Measurements from ENCODE around the gene ERICH4.
"Not testable (repeated sequence)": the region's sequence is repeated elsewhere in the genome, so short reads cannot be mapped to it uniquely, and the experiment has no call there.

Gene ERICH4

DNA sequence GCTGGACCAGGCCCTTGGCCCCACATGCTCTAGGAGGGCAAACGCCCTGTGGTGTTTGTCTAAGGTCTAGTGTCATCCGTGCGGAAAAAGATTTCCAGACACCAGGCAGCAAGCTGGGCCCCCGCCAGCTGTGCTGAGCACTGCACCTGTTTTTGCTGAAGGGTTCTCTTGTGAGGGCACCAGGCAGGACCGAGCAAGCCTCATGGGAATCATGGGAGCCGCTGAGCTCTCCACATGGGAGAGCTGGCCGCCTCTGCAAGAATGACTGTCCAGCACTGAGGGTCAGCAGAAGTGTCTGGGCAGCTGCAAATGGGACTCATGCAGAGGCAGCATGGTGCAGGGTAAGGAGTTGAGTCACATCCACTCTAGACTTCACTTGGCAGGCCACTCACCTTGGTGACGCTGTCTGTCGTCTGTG lies 27.8 kb upstream of the ERICH4 start:
- DNase-seq: peak; percentile 54

GRCh38 chr19:41416194-41416674 lies 26.7 kb upstream of the ERICH4 start:
- DNase-seq: no peak

GRCh38 chr19:41420101-41420880 lies 22.7 kb upstream of the ERICH4 start:
- no peak for DNase-seq

DNA sequence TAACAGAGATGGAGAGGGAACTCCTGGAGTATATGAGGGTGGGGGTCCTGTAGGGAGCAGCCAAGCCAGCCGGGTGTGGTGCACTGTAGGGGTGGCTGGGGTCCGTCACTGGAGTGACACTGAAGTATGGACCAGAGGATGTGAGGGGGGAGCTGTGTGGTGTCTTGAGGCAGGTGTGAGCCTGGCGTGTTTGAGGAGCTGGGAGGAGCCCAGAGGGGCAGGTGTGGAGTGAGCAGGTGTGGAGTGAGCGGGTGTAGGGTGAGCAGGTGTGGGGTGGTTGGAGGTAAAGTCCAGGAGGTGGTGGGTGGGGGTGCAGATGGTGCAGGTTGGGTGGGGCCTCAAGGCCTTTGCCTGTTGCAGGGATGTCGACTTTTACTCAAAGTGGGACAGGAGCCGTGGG lies 21.6 kb upstream of the ERICH4 start:
- peak; percentile 83 for DNase-seq

DNA sequence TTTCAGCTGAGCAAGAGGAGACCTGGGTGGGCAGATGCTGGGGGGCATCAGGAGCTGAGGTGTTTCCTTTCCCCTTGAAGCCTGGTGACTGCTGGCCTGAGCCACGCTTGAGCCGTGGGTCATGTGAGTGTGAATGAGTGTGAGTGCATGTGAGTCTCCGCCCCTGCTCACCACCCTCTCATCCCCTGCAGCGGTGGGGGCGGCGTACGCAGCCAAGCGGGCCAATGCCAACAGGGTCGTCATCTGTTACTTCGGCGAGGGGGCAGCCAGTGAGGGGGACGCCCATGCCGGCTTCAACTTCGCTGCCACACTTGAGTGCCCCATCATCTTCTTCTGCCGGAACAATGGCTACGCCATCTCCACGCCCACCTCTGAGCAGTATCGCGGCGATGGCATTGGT lies 21.0 kb upstream of the ERICH4 start:
- DNase-seq: no peak

DNA sequence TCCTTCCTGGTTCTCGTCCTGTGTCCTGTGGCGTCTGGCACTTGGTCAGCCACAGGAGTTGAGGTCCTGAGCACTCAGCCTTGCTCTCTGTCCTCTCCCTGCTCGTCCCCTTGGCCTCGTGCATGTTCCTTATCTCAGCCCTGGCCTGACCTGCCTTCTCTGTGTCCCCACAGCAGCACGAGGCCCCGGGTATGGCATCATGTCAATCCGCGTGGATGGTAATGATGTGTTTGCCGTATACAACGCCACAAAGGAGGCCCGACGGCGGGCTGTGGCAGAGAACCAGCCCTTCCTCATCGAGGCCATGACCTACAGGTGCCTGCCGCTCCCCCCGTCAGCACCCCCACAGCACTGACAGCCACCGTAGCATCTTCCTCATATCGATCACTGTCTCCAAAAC lies 20.5 kb upstream of the ERICH4 start:
- no peak for DNase-seq

DNA sequence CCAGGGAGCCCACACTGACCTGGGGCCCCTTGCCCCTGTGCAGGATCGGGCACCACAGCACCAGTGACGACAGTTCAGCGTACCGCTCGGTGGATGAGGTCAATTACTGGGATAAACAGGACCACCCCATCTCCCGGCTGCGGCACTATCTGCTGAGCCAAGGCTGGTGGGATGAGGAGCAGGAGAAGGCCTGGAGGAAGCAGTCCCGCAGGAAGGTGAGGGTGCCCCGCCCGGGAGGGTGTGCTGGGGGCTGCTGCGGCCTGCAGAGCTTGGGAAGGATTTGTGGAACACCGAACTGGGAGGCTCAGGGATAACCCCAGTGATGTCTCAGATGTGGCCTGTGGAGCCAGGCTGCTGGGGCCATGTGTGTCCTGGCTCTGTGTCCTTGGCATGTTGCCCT lies 20.0 kb upstream of the ERICH4 start:
- no peak for DNase-seq

GRCh38 chr19:41424335-41425173 lies 18.4 kb upstream of the ERICH4 start:
- no peak for DNase-seq

DNA sequence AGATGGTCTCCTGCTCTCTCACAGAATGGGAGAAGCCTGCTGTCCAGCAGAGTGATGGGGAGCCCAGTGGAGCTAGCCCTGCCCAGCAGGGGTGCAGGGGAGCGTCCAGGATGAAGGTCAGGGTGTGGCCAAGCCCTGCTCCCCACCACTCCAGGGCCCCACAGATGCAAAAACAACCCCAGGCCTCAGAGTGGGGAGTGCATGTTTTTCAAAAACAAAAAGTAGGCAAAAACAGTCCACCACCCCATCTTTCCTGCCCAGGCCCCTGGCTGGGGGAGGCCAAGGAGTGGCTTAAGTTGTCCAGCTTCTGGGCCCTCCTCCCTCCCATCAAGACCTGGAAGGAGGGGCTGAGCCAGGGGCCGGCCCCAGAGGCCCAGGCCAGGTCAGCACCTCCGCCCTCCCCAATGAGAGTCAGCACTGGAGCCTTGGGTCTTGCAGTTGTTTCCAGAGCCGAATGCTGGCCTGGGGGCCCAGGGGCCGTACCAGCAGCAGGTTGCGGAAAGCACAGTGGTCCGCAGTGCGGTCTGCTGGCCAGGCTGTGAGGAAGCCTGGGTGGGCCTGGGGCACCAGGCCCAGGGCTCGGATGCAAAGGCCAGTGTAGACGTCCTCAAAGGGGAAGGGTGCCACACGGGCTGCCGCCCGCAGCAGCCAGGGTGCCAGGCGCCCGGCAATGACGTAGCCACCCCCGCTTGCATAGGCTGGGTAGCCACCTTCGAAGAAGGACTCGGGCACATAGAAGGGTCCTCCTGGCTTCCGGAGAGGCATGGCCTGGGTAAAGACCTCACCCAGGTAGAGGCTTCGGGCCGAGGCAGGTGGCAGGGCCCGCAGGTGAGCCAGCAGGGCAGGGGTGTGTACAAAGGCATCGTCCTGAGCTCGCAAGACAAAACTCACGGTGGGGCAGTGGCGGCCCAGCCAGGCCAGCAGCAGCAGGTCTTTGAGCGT lies 17.5 kb upstream of the ERICH4 start:
- no peak for DNase-seq

DNA sequence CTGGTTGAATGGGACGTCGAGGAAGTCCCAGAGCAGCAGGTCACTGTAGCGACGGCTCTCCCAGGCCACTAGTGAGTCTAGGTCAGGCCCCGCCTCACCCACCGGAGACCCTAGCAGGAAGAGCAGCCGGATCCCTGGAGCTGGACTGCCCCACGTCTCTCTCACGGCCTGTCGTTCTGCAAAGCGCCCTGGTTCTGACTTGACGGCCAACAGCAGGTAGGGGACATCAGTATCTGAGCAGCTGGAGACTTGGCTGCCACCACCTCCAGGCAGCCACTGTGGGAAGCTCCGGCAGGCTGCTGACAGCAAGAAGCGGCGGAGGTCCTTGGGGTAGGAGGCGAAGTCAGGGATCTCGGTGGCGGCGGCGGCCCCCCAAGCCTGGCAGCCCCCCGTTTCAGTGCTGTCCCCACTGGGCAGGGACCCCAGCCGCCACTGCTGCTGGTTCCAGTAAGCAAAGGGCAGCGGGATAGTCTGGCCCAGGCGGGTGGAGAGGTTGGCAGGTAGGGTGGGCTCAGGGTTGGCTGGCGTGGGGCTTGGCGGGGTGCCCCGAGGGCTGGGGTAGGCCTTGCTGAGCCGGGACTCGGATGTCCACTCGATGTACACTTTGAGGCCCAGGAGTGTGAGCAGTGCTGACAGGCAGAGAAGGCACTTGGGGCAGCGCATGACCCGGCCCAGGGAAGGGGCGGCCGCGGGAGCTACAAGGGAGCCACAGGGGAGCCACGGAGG lies 16.7 kb upstream of the ERICH4 start:
- DNase-seq: no peak

DNA sequence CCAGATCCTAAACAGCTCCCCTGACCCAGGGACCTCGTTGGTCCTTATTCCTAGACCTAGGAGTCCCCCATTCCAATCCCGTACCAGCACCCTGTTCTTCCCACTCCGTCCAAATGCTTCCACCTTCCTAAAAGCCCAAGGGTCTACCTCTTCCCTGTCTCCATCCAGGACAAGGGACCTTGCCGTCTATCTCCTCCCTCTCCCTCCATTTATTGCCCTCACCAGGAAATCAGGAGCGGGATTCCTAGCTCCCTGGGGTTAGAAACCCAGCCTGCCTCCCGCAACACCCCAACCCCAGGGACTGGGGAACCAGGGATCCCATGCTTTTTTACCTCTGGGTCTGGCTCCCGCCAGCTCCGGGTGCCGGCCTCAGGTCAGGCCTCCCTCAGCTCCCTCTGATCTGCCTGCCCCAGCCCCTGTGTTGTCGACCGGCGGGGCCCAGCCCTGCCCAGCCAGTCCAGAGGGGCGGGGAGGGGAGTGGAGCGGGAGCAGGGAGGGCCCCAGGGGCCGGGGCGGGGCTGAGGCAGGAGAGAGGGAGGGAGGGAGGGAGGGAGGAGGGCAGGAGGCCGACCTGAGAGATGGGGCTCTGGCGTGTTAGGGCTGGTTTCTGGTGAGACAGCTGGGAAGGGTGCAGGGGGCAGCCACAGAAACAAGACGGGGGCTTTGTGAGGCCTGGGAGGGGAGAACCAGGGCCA lies 15.9 kb upstream of the ERICH4 start, which contains the start of gene B3GNT8:
B3GNT8 (minus strand) TSS at position 423 of the 695 bp plus-strand sequence. CDS start 596 bp downstream, outside the sequence.
- DNase-seq: peak; percentile 13

DNA sequence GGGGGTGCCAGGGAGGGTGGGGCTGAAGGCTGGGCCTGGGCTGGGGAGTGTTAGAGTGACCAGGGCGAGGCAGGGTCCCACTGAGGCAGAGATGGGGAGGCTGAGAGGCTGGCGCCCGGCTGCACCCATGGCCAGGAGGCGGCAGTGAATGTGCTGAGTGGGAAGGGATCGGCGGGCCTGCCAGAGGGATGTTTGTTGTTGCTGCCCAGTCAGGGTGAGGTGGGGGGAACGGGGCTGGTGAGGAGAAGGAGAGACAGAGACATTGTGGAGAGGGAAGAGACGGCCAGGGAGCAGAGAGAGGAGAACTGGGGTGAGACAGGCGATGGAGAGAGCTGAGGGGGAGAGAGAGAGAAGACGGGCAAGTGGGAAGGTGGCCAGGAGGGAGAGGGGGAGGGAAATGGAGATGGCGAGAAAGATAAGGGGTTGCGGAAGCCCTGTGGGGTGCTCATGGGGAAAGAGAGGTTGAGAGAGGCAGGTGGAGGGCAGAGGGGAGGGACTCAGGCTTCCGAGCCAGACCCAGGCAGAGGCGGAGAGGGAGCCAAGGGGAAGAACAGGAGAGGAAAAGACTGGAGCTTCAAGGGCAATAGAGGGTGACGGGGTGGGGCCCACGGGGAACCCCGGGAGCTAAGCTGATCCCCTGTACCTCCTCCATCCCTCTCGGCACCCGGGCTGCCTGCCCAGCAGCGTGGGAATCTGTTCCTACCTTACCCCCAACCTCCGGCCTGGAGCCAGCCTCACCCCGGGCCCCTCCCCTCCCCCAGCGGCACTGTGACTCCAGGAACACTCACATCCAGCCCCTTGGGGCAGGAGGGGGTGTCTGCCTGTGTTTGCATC lies 15.1 kb upstream of the ERICH4 start:
- DNase-seq: no peak

- DNase-seq: no peak
Observed at GRCh38 chr19:41428481-41428859, 14.5 kb upstream of the ERICH4 start.

DNA sequence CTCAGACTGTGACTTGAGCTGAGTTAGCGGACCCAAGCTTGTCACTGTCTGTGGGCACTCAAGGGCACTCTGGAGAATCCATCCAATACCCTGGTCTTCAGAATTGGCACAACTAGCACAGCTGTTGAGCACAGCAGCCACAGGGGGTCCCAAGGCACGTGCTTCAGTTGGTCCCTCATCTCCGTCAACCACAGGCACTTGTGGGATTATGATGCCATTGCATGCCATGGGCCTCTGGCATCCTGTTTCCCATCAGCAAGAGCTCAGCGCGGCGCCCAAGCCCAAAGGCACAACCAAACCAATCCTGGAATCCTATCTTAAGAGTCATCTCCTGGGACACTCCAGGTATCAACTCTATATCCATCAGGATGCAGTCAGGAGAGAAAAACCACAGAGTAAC lies 12.0 kb upstream of the ERICH4 start:
- DNase-seq: no peak

DNA sequence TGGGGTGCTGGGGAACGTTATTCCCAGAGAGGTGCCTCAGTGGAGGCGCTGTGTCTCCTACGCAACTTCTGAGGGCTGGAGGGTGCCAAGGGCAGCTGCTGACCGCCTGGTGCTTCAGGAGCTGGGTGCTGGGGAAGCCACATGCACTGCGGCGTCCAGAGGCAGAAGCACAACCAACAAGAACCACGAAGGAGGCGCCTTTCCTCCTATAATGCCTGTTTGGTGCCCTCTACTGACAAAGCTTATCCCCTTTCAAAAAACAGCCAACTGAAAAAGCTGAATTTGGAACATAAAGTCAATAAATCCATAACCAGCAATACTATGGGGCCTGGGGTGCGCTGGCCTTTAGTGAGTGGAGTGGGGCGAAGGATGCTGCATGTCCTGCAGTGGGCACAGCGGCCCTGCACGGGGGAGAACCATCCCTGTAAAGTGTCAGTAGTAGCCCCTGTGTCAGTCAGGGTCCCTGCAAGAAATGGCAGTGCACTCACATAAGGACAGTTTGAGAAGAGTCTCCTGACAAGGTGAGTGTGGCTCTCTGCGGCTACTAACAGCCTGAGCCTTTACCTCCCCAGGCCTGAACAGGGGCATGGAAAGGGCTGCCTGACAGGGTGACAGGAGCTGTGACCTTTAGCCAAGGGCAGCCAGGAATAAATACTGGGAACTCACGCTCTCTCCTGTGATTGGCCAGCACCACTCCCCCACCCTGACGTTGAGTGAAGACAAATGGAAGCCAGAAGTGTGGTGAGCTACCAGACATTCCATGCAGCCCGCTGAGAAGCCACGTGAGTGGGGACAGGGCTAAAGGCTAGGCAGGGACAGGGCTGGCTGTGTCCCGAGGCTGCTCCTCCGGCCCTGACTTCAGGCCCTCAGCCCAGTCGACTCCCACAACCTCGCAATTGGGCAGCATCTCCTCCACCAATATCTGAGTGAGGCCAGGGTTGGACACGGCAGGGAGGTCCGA lies 11.2 kb upstream of the ERICH4 start:
- no peak for DNase-seq

- no peak for DNase-seq
Observed at GRCh38 chr19:41433171-41433570, 9.8 kb upstream of the ERICH4 start.

DNA sequence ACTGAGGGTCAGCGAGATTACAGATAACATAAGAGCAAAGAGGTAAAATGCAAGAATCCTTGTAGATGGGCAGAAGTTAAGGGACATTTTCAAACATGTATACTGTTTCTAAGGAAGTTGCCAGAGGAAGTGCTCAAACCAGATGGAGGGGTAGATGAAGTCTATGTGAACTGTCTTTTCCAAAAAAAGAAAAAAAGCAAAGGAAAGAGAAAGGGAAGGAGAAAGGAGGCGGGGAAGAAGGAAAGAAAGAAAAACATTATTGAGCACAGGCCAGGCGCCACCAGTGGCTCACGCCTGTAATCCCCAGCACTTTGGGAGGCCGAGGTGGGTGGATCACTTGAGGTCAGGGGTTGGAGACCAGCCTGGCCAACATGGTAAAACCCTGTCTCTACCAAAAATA lies 8.5 kb upstream of the ERICH4 start:
- no peak for DNase-seq

DNA sequence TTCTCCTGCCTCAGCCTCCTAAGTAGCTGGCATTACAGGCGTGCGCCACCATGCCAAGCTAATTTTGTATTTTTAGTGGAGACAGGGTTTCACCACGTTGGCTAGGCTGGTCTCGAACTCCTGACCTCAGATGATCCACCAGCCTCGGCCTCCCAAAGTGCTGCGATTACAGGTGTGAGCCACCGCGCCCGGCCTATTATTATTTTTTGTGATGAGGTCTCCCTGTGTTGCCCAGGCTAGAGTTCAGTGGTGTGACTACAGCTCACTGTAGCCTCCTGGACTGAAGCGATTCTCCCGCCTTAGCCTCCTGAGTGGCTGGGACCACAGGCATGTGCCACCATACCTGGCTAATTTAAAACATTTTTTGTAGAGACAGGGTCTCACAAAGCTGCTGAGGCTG lies 7.6 kb upstream of the ERICH4 start:
- not testable (repeated sequence) for DNase-seq

DNA sequence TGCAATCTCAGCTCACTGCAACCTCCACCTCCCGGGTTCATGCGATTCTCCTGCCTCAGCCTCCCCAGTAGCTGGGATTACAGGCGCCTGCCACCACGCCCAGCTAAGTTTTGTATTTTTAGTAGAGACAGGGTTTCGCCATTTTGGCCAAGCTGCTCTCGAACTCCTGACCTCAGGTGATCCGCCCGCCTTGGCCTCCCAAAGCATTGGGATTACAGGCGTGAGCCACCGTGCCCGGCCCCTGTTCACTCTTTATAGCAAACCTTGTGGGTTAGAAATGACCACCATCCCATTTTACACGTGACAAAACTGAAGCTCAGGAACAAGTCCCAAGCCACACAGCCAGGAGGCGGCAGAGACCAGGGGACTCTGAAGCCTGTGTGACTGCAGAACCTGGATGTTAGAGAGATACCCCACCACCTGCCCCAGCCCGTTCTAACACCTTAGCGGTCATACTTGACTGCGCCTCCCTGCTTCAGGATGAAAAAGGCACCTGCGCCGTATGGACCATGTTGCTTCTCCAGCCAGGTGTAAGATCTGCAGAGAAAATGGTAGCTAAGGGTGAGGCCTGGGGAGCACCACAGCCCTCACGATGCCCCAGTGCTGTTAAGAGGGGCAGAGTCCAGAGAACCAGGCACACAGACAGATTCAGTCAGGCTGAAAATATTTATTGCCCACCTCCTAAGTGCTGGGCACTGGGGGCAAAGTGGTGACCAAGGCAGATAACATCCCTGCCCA lies 6.9 kb upstream of the ERICH4 start:
- DNase-seq: no peak
